Stimulated activated CD4-positive, alpha-beta T cell treated with anti-CD3 and anti-CD28 coated beads, Interleukin-4, amount 100 ng/mL, for 24 hours (primary cell): ENCODE data around the gene PPP6R2.
A peak's percentile ranks its signal among the peaks of the same experiment; 100 is the strongest.
"Not testable (repeated sequence)": the region's sequence is repeated elsewhere in the genome, so short reads cannot be mapped to it uniquely, and the experiment has no call there.

Experiments used
- DNase-seq: peaks from one replicate; pipeline ENCODE4 v3.0.0-alpha.2; 2020

PPP6R2 gene

DNA sequence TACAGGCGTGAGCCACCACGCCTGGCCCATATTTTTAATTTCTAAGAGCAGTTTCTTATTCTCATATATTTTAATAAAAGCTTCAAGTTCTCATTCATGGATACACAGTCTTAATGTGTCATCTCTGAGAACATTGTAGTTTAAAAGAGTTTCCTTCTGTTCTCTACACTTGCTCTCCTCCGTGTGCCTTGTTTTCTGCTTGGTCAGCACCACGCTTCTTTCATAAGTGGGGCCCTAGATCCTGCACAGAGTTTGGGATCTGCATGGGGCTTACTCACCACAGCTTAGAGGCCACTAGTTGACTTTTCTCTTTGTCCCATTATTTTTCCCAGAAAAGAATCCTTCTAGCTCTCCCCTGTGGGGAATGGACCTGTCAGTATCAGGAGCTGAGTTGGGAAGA, 58.8 kb downstream of the PPP6R2 start:
- no peak for DNase-seq

DNA sequence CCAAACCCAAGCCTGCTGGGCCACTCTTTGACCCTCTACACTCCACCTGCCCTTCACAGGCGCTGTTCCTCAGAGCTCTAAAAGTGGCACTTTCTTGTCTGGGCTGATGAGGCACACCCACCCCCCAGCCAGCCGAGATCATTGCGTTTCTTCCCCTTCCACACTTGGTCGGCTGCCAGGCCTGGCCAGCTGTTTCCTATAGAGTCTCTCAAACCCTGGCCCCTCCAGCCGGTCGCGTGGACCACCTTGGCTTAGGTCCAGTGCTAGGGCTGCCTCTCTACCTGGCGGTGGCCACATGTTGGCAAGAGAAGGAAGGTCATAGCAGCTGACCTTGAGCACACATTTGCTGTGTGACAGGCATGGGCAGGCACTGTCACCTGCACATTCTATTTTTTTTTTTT, 60.6 kb downstream of the PPP6R2 start:
- DNase-seq: no peak

DNA sequence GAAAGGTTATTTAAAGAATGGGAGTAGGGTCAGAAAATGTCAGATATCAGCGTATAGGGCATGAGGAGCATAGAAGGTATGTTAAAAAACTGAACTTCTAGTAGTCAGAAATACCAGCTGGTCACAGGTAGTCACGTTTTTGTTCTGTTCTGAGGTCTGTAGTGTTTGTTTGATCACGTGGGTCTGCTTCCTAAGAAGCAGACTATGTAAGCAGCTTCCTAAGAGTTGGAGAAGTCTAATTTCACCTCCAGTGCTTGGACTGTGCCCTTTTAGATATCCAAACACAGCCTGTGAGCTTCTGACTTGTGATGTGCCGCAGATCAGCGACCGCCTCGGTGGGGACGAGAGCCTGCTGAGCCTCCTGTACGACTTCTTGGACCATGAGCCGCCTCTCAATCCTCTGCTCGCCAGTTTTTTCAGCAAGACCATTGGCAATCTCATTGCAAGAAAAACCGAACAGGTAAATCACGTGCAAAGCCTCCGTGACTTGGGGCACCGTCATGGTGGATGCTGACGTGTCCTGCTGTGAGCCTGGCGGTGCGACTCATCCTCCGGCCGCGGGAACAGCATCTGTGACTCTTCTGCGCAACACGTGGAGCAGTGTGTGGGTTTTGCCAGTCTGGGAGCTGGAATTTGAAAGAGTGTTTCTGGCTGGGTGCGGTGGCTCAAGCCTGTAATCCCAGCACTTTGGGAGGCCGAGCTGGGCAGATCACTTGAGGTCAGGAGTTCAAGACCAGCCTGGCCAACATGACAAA, 63.5 kb downstream of the PPP6R2 start:
- no peak for DNase-seq

- DNase-seq: no peak
These were observed 65.2 kb downstream of the PPP6R2 start for GRCh38 chr22:50408311-50408710.

DNA sequence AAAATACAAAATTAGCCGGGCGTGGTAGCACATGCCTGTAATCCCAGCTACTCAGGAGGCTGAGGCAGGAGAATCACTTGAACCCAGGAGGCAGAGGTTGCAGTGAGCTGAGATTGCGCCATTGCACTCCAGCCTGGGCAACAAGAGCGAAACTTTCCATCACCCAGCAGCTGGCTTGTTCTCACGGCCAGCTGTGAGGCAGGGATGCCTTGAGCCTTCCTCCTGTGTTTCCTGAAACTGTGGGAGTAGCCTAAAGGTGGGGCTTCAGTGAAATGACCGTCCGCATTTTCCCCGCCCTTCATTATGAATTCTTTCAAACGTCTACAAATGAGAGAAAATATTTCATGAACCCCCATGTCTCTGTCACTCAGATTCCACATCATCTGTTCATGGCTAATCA, 65.8 kb downstream of the PPP6R2 start:
- DNase-seq: not testable (repeated sequence)

DNA sequence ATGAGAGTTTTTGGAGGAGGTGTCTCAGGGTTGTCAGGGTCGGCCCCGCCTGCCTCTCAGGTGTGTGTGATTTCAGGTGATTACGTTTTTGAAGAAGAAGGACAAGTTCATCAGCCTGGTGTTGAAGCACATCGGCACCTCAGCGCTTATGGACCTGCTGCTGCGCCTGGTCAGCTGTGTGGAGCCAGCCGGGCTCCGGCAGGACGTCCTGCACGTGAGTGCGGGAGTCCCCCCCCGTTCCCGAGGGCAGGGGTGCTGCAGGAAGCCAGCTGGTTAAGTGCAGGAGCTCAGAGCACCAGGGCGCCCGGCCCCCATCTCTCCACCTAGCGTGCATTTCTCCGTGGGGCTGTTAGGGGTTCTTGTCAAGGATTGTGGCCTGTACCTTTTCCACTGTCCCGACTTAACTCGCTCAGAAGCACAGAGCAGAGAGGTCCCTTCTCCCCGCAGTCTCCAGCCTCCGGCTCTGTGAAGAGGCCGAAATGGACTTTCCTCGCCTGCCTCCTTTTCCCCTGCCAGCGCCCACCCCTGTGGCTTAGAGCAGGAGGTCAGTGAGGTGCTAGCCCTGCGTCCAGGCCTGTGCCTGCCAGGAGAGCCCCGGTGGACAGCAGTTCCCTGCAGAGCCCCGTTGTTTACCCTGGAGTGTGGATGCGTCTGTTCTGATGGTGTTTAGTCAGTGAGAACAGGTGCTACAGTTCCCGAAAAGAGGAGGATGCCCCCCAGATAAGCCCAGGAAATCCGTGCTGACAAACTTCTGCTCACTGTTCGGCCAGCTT, 71.5 kb downstream of the PPP6R2 start:
- DNase-seq: no peak

- no peak for DNase-seq
These were observed 72.3 kb downstream of the PPP6R2 start for GRCh38 chr22:50415426-50415825.

GRCh38 chr22:50416996-50417395, 73.9 kb downstream of the PPP6R2 start:
- DNase-seq: no peak

DNA sequence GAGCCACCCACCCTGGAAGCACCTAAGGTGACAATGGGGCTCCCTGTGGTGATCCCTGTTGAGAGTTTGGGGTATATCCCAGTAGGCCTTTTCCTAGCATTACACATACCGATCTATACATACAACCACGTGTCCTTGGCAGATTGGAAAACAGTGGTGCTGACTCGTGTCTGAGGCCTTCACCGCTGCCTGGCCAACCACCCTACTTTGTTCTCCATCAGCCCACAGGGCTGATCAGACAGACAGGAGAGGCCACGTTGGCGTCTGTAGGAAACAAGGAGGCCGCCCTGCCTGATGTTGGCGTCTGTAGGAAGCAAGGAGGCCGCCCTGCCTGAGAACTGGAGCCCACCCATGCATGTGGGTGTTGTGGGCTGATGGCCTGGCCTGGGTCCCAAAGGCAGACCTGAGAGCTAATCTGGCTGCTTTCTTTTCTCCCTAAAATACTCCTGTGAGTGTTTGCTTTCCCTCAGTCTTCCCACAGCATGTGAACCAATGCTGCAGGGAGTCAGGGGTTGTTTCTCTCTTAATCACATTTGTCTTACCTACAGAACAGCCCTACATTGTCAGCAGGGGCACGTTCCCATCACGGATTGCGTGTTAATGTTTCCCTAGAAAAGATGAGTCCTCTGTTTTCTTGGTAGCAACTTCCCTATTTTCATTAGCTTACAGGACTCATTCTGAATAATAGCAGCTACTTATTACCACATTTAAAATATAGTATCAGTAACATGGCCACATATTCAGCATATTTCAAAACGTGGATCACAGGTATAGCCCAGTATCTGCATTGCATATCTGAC, 74.5 kb downstream of the PPP6R2 start:
- DNase-seq: no peak

GRCh38 chr22:50418624-50419023, 75.5 kb downstream of the PPP6R2 start:
- DNase-seq: no peak

DNA sequence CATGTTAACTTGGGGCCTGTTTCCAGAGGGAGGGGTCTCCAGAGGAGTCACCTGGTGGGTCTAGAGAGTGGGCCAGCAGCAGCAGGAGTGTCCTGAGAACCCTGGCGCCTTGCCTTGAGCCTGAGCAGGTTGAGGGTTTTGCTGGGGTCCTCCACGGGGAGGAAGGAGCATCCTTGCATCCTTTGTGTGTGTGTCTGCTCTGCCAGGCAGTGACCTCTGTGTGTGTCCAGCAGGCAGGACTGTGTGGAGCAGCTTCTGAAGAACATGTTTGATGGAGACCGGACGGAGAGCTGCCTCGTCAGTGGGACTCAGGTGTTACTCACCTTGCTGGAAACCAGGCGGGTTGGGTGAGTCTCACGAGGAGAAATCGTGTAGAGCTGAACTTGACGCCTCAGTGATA, 76.0 kb downstream of the PPP6R2 start:
- DNase-seq: no peak

DNA sequence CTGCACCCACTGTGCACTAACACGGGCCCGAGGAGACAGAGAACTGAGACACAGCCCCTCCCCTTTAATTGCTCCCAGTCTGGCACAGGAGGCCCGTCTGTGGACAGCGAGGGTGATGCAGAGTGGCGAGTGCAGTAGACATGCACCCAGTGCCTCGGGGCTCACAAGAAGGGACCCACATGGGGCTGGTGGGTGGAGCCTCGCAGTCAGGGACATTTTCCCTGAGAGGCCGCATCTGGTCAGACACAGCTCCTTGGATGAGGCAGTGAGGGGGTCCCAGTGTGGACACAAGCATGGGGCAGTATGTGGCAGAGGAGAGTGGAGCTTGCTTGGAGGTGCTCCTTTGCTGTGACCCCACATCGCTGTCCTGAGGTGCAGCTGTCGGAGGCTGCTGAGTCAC, 76.9 kb downstream of the PPP6R2 start:
- DNase-seq: no peak

GRCh38 chr22:50420581-50420980, 77.5 kb downstream of the PPP6R2 start:
- no peak for DNase-seq

- no peak for DNase-seq
These were observed 78.9 kb downstream of the PPP6R2 start for GRCh38 chr22:50422046-50422445.

DNA sequence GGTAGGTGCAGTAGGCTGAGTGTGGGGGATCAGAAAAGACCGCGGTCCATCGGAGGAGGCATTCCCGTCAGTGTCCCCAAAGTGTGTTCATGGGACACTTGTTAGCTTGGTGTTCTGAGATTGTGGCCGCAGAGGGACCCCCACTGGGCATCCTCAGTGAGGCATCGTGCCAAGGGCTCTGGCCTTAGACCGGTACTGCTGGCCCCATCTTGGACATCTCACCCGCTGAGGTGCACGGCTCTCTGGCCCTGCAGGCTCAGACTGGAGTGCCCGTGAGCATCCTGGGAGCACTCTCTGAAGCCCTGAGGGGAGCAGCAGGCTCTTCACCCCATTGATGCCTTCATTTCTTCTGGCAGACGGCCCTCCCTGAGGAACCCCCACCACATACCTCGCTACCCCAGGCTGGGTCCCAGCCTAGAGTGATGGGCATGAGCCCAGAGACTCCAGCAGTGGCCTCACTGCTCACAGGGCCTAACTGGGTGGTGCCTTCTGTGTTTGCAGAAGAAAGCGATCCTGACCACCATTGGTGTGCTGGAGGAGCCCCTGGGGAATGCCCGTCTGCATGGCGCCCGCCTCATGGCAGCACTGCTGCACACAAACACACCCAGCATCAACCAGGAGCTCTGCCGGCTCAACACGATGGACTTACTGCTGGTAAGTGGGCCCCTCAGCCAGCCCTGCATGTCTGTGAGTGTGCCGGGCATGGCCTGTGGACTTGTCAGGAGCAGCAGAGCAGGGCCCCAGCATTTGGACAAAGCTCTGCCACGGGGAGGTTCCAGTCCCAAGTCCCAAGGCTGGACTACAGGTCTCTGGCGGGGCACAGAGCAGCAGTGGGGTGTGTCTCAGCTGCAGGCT, 80.1 kb downstream of the PPP6R2 start:
- DNase-seq: no peak

- no peak for DNase-seq
These were observed 80.8 kb downstream of the PPP6R2 start for GRCh38 chr22:50423956-50424355.

GRCh38 chr22:50425179-50425916, 82.2 kb downstream of the PPP6R2 start:
- DNase-seq: no peak

DNA sequence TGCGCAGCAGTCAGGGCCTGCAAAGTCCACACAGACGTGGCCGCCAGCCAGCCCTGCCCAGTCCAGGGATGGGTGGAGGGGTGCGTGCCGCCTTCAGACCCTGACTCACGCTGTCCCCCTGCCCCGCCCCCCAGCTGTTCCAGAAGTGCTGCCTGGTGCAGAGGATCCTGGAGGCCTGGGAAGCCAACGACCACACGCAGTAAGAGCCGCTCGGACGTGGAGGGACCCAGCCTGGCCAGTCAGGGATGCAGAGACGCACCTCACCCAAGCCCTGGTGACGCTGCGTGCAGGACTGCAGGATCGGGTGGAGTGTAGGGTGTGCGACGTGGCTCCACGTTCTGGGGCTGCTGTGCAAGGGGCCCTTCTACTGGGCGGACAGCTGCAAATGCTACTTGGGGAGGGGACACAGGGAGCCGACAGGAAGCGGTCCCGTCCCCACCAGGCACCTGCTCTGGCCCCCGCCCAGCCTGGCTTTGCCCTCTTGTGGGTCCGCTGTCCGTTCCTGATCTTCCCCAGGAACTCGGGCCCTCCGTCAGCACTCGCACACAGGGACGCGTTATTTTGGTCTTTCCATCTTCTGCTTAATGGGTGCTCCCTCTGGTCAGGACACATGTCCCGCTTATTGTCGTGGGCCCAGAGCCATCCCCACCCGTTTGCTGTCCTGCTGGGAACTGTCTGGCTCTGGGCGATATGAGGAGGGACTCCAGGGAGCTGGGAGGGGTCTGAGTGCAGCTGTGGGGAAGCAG, 89.2 kb downstream of the PPP6R2 start:
- DNase-seq: no peak

DNA sequence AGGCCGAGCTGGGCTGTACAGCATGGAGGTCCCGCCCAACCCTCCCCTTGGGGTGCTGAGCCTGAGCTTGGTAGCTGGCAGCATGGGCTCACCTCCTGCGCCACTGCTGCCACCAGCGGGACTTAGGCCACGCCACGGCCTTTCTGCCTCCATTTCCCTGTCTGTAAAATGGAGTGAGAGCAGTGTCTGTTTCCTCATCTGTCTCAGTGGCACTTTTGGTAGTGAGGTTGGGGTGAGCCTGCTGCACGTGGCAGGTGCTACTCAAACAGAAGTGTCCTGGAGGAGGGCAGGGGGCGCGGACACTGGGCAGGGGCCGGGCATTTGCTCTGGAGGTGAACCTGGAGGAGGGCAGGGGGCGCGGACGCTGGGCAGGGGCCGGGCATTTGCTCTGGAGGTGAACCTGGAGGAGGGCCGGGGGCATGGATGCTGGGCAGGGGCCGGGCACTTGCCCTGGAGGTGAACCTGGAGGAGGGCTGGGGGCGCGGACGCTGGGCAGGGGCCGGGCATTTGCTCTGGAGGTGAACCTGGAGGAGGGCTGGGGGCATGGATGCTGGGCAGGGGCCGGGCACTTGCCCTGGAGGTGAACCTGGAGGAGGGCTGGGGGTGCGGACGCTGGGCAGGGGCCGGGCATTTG, 89.9 kb downstream of the PPP6R2 start:
- not testable (repeated sequence) for DNase-seq

DNA sequence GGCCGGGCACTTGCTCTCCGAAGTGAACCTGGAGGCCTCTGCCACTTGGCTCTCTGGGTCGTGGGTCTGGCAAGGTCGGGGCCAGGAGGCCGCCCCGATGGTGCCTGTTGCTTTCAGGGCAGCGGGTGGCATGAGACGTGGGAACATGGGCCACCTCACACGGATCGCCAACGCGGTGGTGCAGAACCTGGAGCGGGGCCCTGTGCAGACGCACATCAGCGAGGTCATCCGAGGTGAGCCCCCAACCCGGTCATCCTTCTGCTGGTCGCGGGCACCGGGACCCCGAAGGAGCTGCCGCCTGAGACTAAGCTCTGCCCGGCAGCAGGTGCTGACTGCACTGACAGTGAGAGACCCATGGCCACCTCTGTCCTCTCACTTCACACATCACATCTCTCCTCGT, 91.7 kb downstream of the PPP6R2 start:
- DNase-seq: peak; percentile 3
